Suprapubic skin (tissue), 4 donors: ENCODE results near the gene STX8. TPM values are rescaled to one million over a fixed set of nuclear protein-coding genes. Genes with fewer than 3 reads are reported as not detected.
A peak's percentile ranks its signal among the peaks of the same experiment; 100 is the strongest.

Source experiments
- DNase-seq, 2 donors: peaks; one replicate each; pipeline ENCODE4 v3.0.0-alpha.2; 2019; ENCODE audit warnings: low spot score in 2 of 2
- H3K27ac ChIP-seq: fragments of 200-600 bp; sonication (generic); one replicate; pipeline ENCODE4 v1.5.1; 2019
- H3K27me3 ChIP-seq: fragments of 200-600 bp; sonication (generic); one replicate; pipeline ENCODE4 v1.5.1; 2019
- H3K36me3 ChIP-seq: fragments of 200-600 bp; sonication (generic); one replicate; pipeline ENCODE4 v1.5.1; 2019
- H3K4me1 ChIP-seq: fragments of 200-600 bp; sonication (generic); one replicate; pipeline ENCODE4 v1.5.1; 2019
- H3K4me3 ChIP-seq: fragments of 200-600 bp; sonication (generic); one replicate; pipeline ENCODE4 v1.5.1; 2019; ENCODE audit warnings: mild to moderate bottlenecking
- H3K9me3 ChIP-seq: fragments of 200-600 bp; sonication (generic); one replicate; pipeline ENCODE4 v1.5.1; 2019
- CTCF ChIP-seq, 2 donors: fragments of 200-600 bp in 1 of 2; fragments of 450-650 bp in 1 of 2; sonication (generic) in 1 of 2; IDR thresholded peaks; one replicate each; pipeline ENCODE4 v1.5.1; 2016 to 2019; ENCODE audit warnings: antibody characterized with exemption in 2 of 2, mild to moderate bottlenecking in 1 of 2, moderate library complexity in 1 of 2
- EP300 ChIP-seq: sonication (generic); formaldehyde crosslinking; IDR thresholded peaks from one replicate; pipeline ENCODE4 v1.6.1; 2017; ENCODE audit warnings: antibody characterized with exemption
- POLR2A ChIP-seq, 2 donors: fragments of 450-650 bp; IDR thresholded peaks; one replicate each; pipeline ENCODE4 v1.6.1; 2017; ENCODE audit warnings: antibody characterized with exemption in 2 of 2, mild to moderate bottlenecking in 2 of 2, moderate library complexity in 2 of 2
- POLR2AphosphoS5 ChIP-seq, 3 donors: sonication (generic); formaldehyde crosslinking; IDR thresholded peaks; one replicate each; pipeline ENCODE4 v1.6.1; 2017; ENCODE audit warnings: antibody characterized with exemption in 3 of 3
- WGBS: methylation state at CpG from one replicate; pipeline ENCODE4 v1.1.5; 2018; 5-methylcytosine and 5-hydroxymethylcytosine counted together
- total RNA-seq, 4 donors: library from RNA; depleted of rRNA; stranded (reverse); fragments of >200 nt; gene quantifications; one replicate each; pipeline ENCODE4 v1.1.0, GENCODE V29; 2016

STX8 gene
- total RNA-seq, 4 donors from 2014 or later = 21.5 to 74.0 (median 38.4) TPM

GRCh38 chr17:9240659-9241370 lies 334.8 kb downstream of the STX8 start:
- peak; percentile 87 to 91 for DNase-seq
- no peaks in the 10 kb centered on the region for H3K36me3 ChIP-seq
- 26% methylated on average over 9 of the region's 17 CpGs for WGBS
- no peak for TF ChIP-seq EP300
- TF ChIP-seq CTCF (IDR thresholded peaks at IDR 0.05) = no peak
- TF ChIP-seq POLR2A (IDR thresholded peaks at IDR 0.05) = peak in 1 of 2 donors; percentile 21
- no peak for TF ChIP-seq POLR2AphosphoS5 (IDR thresholded peaks at IDR 0.05)
- peak overlapping the region; percentile 53 for H3K4me3 ChIP-seq
- peaks cover 48% of the 10 kb centered on the region for H3K4me1 ChIP-seq
- H3K27me3 ChIP-seq = no peaks in the 10 kb centered on the region
- no peaks in the 10 kb centered on the region for H3K9me3 ChIP-seq
- H3K27ac ChIP-seq = peak overlapping the region; percentile 94

- WGBS = 2% methylated on average over 38 of the region's 84 CpGs
Observed at GRCh38 chr17:9239793-9240658, 335.6 kb downstream of the STX8 start.

GRCh38 chr17:9239246-9239792 lies 336.3 kb downstream of the STX8 start:
- no peaks in the 10 kb centered on the region for H3K9me3 ChIP-seq
- no peaks in the 10 kb centered on the region for H3K36me3 ChIP-seq
- 22% methylated on average over 8 of the region's 27 CpGs for WGBS
- H3K27me3 ChIP-seq = no peaks in the 10 kb centered on the region
- peaks cover 47% of the 10 kb centered on the region for H3K4me1 ChIP-seq
- no peak for DNase-seq
- H3K4me3 ChIP-seq = peak overlapping the region; percentile 53
- peak in 1 of 2 donors; percentile 21 for TF ChIP-seq POLR2A (IDR thresholded peaks at IDR 0.05)
- no peak for TF ChIP-seq CTCF (IDR thresholded peaks at IDR 0.05)
- peak overlapping the region; percentile 94 for H3K27ac ChIP-seq

More at GRCh38 chr17:9239793-9240658, 335.6 kb downstream of the STX8 start:
- Histone ChIP-seq H3K4me1 (peaks cover 48% of the 10 kb centered on the region), H3K9me3 (no peaks in the 10 kb centered on the region), H3K27ac (peak overlapping the region; percentile 94), H3K4me3 (peak overlapping the region; percentile 53), H3K27me3 (no peaks in the 10 kb centered on the region), H3K36me3 (no peaks in the 10 kb centered on the region)
- DNase-seq = peak; percentile 91 to 93
- no peak for TF ChIP-seq EP300
- TF ChIP-seq POLR2AphosphoS5 (IDR thresholded peaks at IDR 0.05) = peak in 2 of 3 donors; percentile 4 to 23
- no peak for TF ChIP-seq CTCF (IDR thresholded peaks at IDR 0.05)
- peak in 1 of 2 donors; percentile 62 for TF ChIP-seq POLR2A (IDR thresholded peaks at IDR 0.05)

GRCh38 chr17:9238340-9239245 lies 337.0 kb downstream of the STX8 start:
- Histone ChIP-seq H3K36me3 (no peaks in the 10 kb centered on the region), H3K4me1 (peaks cover 41% of the 10 kb centered on the region), H3K9me3 (no peaks in the 10 kb centered on the region), H3K27ac (peak overlapping the region; percentile 94), H3K27me3 (no peaks in the 10 kb centered on the region), H3K4me3 (no peak overlapping the region)
- DNase-seq = peak in 1 of 2 donors; percentile 70
- 71% methylated on average over 11 of the region's 12 CpGs for WGBS
- no peak for TF ChIP-seq EP300
- TF ChIP-seq POLR2A (IDR thresholded peaks at IDR 0.05) = no peak
- TF ChIP-seq CTCF (IDR thresholded peaks at IDR 0.05) = no peak
- no peak for TF ChIP-seq POLR2AphosphoS5 (IDR thresholded peaks at IDR 0.05)
